Measurements from ENCODE around the gene ECM1.

GRCh38 chr1:150473659-150474058 is 34.2 kb upstream of the ECM1 start:
- TF ChIP-seq POLR2A (IDR thresholded peaks at IDR 0.05; ENCODE audit: low read depth) = no peak
- TF ChIP-seq, protein P1, sequence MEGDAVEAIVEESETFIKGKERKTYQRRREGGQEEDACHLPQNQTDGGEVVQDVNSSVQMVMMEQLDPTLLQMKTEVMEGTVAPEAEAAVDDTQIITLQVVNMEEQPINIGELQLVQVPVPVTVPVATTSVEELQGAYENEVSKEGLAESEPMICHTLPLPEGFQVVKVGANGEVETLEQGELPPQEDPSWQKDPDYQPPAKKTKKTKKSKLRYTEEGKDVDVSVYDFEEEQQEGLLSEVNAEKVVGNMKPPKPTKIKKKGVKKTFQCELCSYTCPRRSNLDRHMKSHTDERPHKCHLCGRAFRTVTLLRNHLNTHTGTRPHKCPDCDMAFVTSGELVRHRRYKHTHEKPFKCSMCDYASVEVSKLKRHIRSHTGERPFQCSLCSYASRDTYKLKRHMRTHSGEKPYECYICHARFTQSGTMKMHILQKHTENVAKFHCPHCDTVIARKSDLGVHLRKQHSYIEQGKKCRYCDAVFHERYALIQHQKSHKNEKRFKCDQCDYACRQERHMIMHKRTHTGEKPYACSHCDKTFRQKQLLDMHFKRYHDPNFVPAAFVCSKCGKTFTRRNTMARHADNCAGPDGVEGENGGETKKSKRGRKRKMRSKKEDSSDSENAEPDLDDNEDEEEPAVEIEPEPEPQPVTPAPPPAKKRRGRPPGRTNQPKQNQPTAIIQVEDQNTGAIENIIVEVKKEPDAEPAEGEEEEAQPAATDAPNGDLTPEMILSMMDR (IDR thresholded peaks at IDR 0.05) = no peak
- no peak for TF ChIP-seq POLR2AphosphoS5 (IDR thresholded peaks at IDR 0.05)
